ENCODE measurements around the gene PTPN1.

PTPN1 gene

GRCh38 chr20:50561379-50562078, 51.3 kb downstream of the PTPN1 start:
- H3K4me3 ChIP-seq (replicated peaks in 1 of 2; ENCODE audit: low read depth in 2 of 2, low read length in 2 of 2) = no peak overlapping the region
- DNase-seq (ENCODE audit: low read depth in 2 of 2) = peak; percentile 93 to 95
- no peak for TF ChIP-seq CTCF (IDR thresholded peaks at IDR 0.05; ENCODE audit: low read depth, low read length)

- DNase-seq (ENCODE audit: low read depth in 2 of 2) = no peak
- no peak overlapping the region for H3K4me3 ChIP-seq (replicated peaks in 1 of 2; ENCODE audit: low read depth in 2 of 2, low read length in 2 of 2)
- TF ChIP-seq CTCF (IDR thresholded peaks at IDR 0.05; ENCODE audit: low read depth, low read length) = no peak
Observed at GRCh38 chr20:50562262-50562701, 52.1 kb downstream of the PTPN1 start.

GRCh38 chr20:50563133-50563944, 53.2 kb downstream of the PTPN1 start:
- no peak for TF ChIP-seq CTCF (IDR thresholded peaks at IDR 0.05; ENCODE audit: low read depth, low read length)
- H3K4me3 ChIP-seq (replicated peaks in 1 of 2; ENCODE audit: low read depth in 2 of 2, low read length in 2 of 2) = no peak overlapping the region
- DNase-seq (ENCODE audit: low read depth in 2 of 2) = no peak

GRCh38 chr20:50565383-50565782, 55.2 kb downstream of the PTPN1 start:
- no peak overlapping the region for H3K4me3 ChIP-seq (replicated peaks in 1 of 2; ENCODE audit: low read depth in 2 of 2, low read length in 2 of 2)

GRCh38 chr20:50565871-50566270, 55.7 kb downstream of the PTPN1 start:
- no peak overlapping the region for H3K4me3 ChIP-seq (replicated peaks in 1 of 2; ENCODE audit: low read depth in 2 of 2, low read length in 2 of 2)
- DNase-seq (ENCODE audit: low read depth in 2 of 2) = no peak
- no peak for TF ChIP-seq CTCF (IDR thresholded peaks at IDR 0.05; ENCODE audit: low read depth, low read length)

More at GRCh38 chr20:50565383-50565782, 55.2 kb downstream of the PTPN1 start:
- TF ChIP-seq CTCF (IDR thresholded peaks at IDR 0.05; ENCODE audit: low read depth, low read length) = no peak
- no peak for DNase-seq (ENCODE audit: low read depth in 2 of 2)

- no peak for DNase-seq (ENCODE audit: low read depth in 2 of 2)
- TF ChIP-seq CTCF (IDR thresholded peaks at IDR 0.05; ENCODE audit: low read depth, low read length) = no peak
- H3K4me3 ChIP-seq (replicated peaks in 1 of 2; ENCODE audit: low read depth in 2 of 2, low read length in 2 of 2) = no peak overlapping the region
Observed at GRCh38 chr20:50567860-50568548, 57.8 kb downstream of the PTPN1 start.
